Endothelial cell of umbilical vein (primary cell): ENCODE data around the gene ZFR. TPM values are rescaled to one million over a fixed set of nuclear protein-coding genes. Genes with fewer than 3 reads are reported as not detected.

ENCODE experiments used
- BruUV-seq: library from RNA; stranded (reverse); fragments of 400-500 nt; replicated peaks from 2 replicates; lab custom pipeline; 2021; lab: Mats Ljungman, UMichigan
- CTCF ChIA-PET: fragments of 300-600, 350-600 bp; sonication (Branson Sonifier 250); formaldehyde crosslinking; loops from one replicate; lab custom pipeline; 2021; ENCODE audit warnings: antibody characterized with exemption, inconsistent platforms; lab: Charles Lee
- POLR2A ChIA-PET: fragments of 300-600, 350-600 bp; sonication (Branson Sonifier 250); formaldehyde crosslinking; loops from one replicate; lab custom pipeline; 2021; ENCODE audit warnings: antibody characterized with exemption, inconsistent platforms; lab: Charles Lee
- DNase-seq: peaks from one replicate; pipeline ENCODE4 v3.0.0-alpha.2; 2011; ENCODE audit warnings: low read depth, low spot score
- FAIRE-seq: peaks from 2 replicates; lab custom pipeline; 2011; peaks lifted over from hg19 to GRCh38; lab: Jason Lieb, UNC
- H2AFZ ChIP-seq: 2 replicates; pipeline ENCODE4 v1.6.0; 2012; ENCODE audit warnings: low read depth, low read length, control low read depth, inconsistent platforms
- H3K27ac ChIP-seq: 2 replicates; pipeline ENCODE4 v1.5.1; 2011; ENCODE audit warnings: low read depth, mild to moderate bottlenecking, control low read depth, low read length, moderate library complexity; ENCODE audit not compliant: insufficient read depth
- H3K27me3 ChIP-seq, 2 experiments: 2 replicates each; pipeline versions ENCODE4 v1.6.0 to v1.6.1; 2011; ENCODE audit warnings: low read length in 2 of 2, mixed read lengths in 1 of 2; ENCODE audit not compliant: control insufficient read depth in 2 of 2, insufficient read depth in 2 of 2
- H3K36me3 ChIP-seq, 2 experiments: 2 replicates in 1 of 2; 3 replicates in 1 of 2; pipeline ENCODE4 v1.5.1; 2011; ENCODE audit warnings: low read length in 2 of 2, mild to moderate bottlenecking in 1 of 2, moderate library complexity in 1 of 2; ENCODE audit not compliant: control insufficient read depth in 2 of 2, insufficient read depth in 2 of 2; ENCODE audit errors: extremely low read depth in 1 of 2
- H3K4me1 ChIP-seq: 3 replicates; pipeline ENCODE4 v1.5.1; 2011; ENCODE audit warnings: mild to moderate bottlenecking, low read length; ENCODE audit not compliant: control insufficient read depth, insufficient read depth; ENCODE audit errors: extremely low read depth
- H3K4me2 ChIP-seq: 2 replicates; pipeline ENCODE4 v1.6.1; 2011; ENCODE audit warnings: low read length, control low read depth, mixed read lengths; ENCODE audit not compliant: insufficient read depth
- H3K4me3 ChIP-seq, 3 experiments: fragments of 200-600 bp in 1 of 3; sonication (generic), shearing (Covaris generic) in 1 of 3; replicated peaks in 1 of 3; 2 replicates each; pipeline ENCODE4 v1.5.1; 2011 to 2016; ENCODE audit warnings: control low read depth in 3 of 3, low read length in 3 of 3, mild to moderate bottlenecking in 2 of 3, inconsistent platforms in 1 of 3, low read depth in 1 of 3, moderate library complexity in 1 of 3; ENCODE audit not compliant: insufficient read depth in 1 of 3
- H3K79me2 ChIP-seq: 2 replicates; pipeline ENCODE4 v1.6.0; 2012; ENCODE audit warnings: low read length, inconsistent platforms; ENCODE audit not compliant: control insufficient read depth, insufficient read depth
- H3K9ac ChIP-seq: replicated peaks from 2 replicates; pipeline ENCODE3; 2011; ENCODE audit warnings: low read length, control low read depth; ENCODE audit not compliant: insufficient read depth; ENCODE audit errors: extremely low read depth
- H3K9me1 ChIP-seq: replicated peaks from 3 replicates; pipeline ENCODE4 v1.6.0; 2011; ENCODE audit warnings: mild to moderate bottlenecking, low read length; ENCODE audit not compliant: control insufficient read depth, insufficient read depth; ENCODE audit errors: extremely low read depth
- H3K9me3 ChIP-seq: replicated peaks from 2 replicates; pipeline ENCODE4 v1.5.1; 2012; ENCODE audit warnings: low read length, inconsistent platforms; ENCODE audit not compliant: control insufficient read depth, insufficient read depth
- H4K20me1 ChIP-seq: replicated peaks from 2 replicates; pipeline ENCODE3; 2011; ENCODE audit warnings: mild to moderate bottlenecking, low read length; ENCODE audit not compliant: control insufficient read depth, insufficient read depth; ENCODE audit errors: extremely low read depth
- EZH2 ChIP-seq: IDR thresholded peaks from 2 replicates; pipeline ENCODE4 v1.6.1; 2012; ENCODE audit warnings: borderline replicate concordance, low read depth, mild to moderate bottlenecking, moderate library complexity, low read length, inconsistent platforms; ENCODE audit not compliant: severe bottlenecking
- FOS ChIP-seq: IDR thresholded peaks from 2 replicates; pipeline ENCODE4 v1.6.1; 2011; ENCODE audit warnings: mild to moderate bottlenecking, low read length, moderate library complexity, borderline replicate concordance; ENCODE audit not compliant: insufficient read depth
- GATA2 ChIP-seq: IDR thresholded peaks from 2 replicates; pipeline ENCODE4 v1.7.0; 2011; ENCODE audit warnings: low read depth, mild to moderate bottlenecking, moderate library complexity, mixed read lengths, low read length; ENCODE audit not compliant: insufficient read length, insufficient read depth
- JUN ChIP-seq: IDR thresholded peaks from 2 replicates; pipeline ENCODE4 v1.6.1; 2011; ENCODE audit warnings: borderline replicate concordance, low read depth; ENCODE audit not compliant: insufficient read length, insufficient read depth
- MYC ChIP-seq: IDR thresholded peaks from one replicate; pipeline ENCODE4 v1.6.1; 2011; ENCODE audit warnings: mild to moderate bottlenecking, low read depth, low read length
- POLR2A ChIP-seq: IDR thresholded peaks from 2 replicates; pipeline ENCODE4 v1.6.1; 2012; ENCODE audit warnings: low read depth, mild to moderate bottlenecking, control low read depth, low read length
- POLR2AphosphoS5 ChIP-seq: IDR thresholded peaks from 2 replicates; pipeline ENCODE4 v1.6.1; 2012; ENCODE audit warnings: low read depth, mild to moderate bottlenecking, control low read depth, low read length, moderate library complexity; ENCODE audit not compliant: insufficient read depth
- dilution Hi-C: fragments of 300-500 bp; cut with MboI; formaldehyde crosslinking; loops from one replicate; pipeline ENCODE4 v1.15.0; 2019; ENCODE audit warnings: low sequenced_read_pairs; ENCODE audit not compliant: extremely low pct_ligation_motif_present
- intact Hi-C: fragments of 100-400 bp; cut with micrococcal nuclease; formaldehyde crosslinking; loops from one replicate; pipeline ENCODE4 v1.10.0; 2022
- polyA plus RNA-seq, 4 experiments: library from polyadenylated mRNA; depleted of rRNA in 3 of 4; stranded (reverse) in 3 of 4; unstranded in 1 of 4; fragments of >200 nt; gene quantifications; 2 replicates each; pipeline versions ENCODE4 v1.2.1 to v1.2.3, GENCODE V29; 2011 to 2012; ENCODE audit warnings: missing spikeins in 1 of 4
- total RNA-seq: library from RNA; stranded (reverse); gene quantifications from 2 replicates; pipeline ENCODE4 v1.2.3, GENCODE V29; 2021
- TF ChIP-seq, protein P1 (sequence below), 2 donors: IDR thresholded peaks; 1 replicate in 1 of 2; 2 replicates in 1 of 2; pipeline ENCODE4 v1.5.1; 2011; ENCODE audit warnings: low read length in 2 of 2, mild to moderate bottlenecking in 2 of 2, moderate library complexity in 2 of 2, control low read depth in 1 of 2, inconsistent platforms in 1 of 2, low read depth in 1 of 2; ENCODE audit not compliant: insufficient read depth in 1 of 2; ENCODE audit errors: extremely low read depth in 1 of 2

Gene ZFR
- total and polyA plus RNA-seq, 2 donors (not counting 3 experiments of a cell fraction or from before 2014, with no cell fraction given): 60.1 to 79.4 TPM

DNA sequence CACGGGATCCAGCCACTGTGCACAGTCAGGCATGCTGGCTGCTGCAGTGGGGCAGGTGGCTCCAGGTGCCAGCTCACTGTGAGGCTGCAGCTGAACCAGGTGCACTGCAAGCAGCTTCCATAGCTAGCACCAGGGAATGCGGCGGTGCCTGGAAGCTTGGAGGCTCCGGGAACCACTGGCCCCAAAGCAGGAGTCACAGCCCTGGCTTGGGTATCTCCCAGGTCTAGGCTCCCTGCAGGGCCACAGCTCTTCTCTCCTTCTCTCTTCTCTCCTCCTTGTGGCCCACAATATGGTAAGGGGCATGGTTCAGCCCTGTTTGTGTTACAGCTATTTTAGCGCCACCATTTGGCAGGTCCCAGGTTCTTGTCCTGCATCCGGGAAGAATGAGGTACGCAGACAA lies 125.1 kb downstream of the ZFR start:
- H3K9ac ChIP-seq: no peak overlapping the region
- DNase-seq (no peak), FAIRE-seq (no peak)
- no peaks in the 10 kb centered on the region for H4K20me1 ChIP-seq
- ChIA-PET CTCF (interaction anchor here (1.0 to 2.9 kb wide), 4 partner anchors 10 to 87 kb away, joined by 3 to 16 read pairs (median 6); no protein-coding TSS in a partner anchor), POLR2A (no interaction called here)
- H3K4me3 ChIP-seq: no peak overlapping the region
- intact Hi-C loops: no loop called here
- TF ChIP-seq MYC (no peak), POLR2A (no peak), EZH2 (no peak), GATA2 (no peak), FOS (no peak), POLR2AphosphoS5 (no peak), JUN (no peak)
- TF ChIP-seq, protein P1, sequence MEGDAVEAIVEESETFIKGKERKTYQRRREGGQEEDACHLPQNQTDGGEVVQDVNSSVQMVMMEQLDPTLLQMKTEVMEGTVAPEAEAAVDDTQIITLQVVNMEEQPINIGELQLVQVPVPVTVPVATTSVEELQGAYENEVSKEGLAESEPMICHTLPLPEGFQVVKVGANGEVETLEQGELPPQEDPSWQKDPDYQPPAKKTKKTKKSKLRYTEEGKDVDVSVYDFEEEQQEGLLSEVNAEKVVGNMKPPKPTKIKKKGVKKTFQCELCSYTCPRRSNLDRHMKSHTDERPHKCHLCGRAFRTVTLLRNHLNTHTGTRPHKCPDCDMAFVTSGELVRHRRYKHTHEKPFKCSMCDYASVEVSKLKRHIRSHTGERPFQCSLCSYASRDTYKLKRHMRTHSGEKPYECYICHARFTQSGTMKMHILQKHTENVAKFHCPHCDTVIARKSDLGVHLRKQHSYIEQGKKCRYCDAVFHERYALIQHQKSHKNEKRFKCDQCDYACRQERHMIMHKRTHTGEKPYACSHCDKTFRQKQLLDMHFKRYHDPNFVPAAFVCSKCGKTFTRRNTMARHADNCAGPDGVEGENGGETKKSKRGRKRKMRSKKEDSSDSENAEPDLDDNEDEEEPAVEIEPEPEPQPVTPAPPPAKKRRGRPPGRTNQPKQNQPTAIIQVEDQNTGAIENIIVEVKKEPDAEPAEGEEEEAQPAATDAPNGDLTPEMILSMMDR (IDR thresholded peaks at IDR 0.05; ENCODE audit: extremely low read depth in 1 of 2, insufficient read depth in 1 of 2, low read depth in 1 of 2, low read length in 2 of 2): no peak
- H3K9me1 ChIP-seq: no peaks in the 10 kb centered on the region
- no peak overlapping the region for H2AFZ ChIP-seq
- no peaks in the 10 kb centered on the region for H3K9me3 ChIP-seq
- no peaks in the 10 kb centered on the region for H3K4me1 ChIP-seq
- dilution Hi-C loops: no loop called here
- H3K27me3 ChIP-seq: no peaks in the 10 kb centered on the region
- no peaks in the 10 kb centered on the region for H3K79me2 ChIP-seq
- H3K36me3 ChIP-seq: no peaks in the 10 kb centered on the region
- no peak overlapping the region for H3K27ac ChIP-seq
- BruUV-seq: no TSS peak
- H3K4me2 ChIP-seq: no peak overlapping the region
